Measurements from ENCODE around the gene KCNE4.

The KCNE4 gene, protein sequence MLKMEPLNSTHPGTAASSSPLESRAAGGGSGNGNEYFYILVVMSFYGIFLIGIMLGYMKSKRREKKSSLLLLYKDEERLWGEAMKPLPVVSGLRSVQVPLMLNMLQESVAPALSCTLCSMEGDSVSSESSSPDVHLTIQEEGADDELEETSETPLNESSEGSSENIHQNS

DNA sequence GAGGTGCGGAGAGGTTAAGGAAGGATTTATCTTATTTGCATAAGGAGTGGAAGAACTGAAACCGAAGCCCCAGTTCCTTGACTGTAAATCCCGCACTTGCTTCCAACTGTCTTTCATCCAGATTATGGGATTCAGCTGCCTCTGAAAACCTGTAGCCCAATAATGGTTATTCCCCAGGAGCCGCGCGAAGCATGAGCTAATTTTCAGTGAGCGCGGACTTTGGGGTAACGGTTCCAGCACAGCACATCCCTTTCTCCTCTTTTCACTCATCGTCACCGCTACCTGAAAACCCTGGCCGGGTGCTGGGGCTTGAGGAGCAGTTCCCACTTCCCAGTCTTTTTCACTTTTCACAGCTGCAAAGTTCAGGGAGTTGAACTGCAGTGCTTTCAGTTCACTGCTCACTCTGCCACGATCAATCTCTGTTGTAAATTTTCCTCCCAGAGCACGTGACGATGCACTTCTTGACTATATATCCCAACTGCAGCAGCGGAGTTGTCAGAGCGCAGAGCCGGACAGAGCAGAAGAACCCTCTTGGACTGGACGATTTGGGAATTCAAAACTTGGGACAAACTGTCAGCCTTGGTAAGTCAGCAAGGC, at the start of gene KCNE4:
Gene KCNE4, plus strand, starts transcription at position 498 of the 597 bp plus-strand sequence. CDS start 641 bp downstream, outside the sequence.
- DNase-seq (ENCODE audit: low read depth), result peak; percentile 47

DNA sequence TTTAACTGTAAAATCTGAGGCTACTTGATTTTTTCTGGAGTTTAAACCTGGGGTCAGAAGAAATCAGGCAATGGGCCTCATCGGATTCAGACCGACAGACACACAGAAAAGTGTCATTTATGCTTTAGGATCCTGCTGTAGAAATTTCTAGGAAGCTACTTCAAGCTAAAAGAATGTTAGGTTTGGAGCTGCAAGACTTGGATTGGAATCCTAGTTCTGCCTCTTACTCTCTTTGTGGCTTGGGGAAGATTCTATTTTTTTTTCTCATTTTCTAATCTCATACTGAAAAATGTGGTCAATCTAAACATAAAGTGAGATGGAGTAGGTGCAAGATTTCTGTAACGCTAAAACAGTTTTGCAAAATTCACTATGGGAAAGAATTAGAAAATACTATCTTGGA, 48.8 kb upstream of the KCNE4 start:
- DNase-seq (ENCODE audit: low read depth), result no peak

DNA sequence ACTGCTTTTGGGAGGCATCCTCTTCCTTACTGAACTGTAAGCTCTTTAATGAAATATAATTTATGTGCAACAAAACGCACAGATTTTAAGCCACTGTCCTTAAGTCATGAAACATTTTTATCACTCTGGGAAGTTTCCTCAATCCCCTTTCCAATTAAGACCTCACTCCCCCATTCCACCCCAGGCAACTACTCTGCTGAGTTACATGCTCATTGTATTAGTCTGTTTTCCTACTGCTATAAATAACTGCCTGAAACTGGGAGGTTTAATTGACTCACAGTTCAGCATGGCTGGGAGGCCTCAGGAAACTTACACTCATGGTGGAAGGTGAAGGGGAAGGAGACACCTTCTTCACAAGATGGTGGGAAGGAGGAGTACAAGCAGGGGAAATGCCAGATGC, 46.5 kb upstream of the KCNE4 start:
- DNase-seq (ENCODE audit: low read depth), result no peak

DNA sequence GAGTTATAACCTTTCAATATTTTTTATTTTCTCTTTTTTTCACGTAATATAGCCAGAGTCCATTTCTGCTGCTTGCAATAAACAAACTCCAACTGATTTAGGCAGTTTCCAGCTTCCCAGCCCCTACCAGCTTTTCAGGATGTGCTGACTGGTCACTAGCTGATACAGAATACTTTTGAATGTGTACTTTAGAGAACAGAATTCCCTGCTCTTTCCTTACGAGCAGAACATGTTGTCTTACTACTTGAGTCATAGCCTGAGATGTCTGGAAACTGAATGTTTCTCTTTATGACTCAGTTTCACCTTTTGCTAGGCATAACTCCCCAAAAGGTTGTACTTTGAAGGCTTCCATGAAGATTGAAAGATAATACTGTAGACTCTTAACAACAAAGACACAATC, 44.5 kb upstream of the KCNE4 start:
- DNase-seq (ENCODE audit: low read depth), result no peak

DNA sequence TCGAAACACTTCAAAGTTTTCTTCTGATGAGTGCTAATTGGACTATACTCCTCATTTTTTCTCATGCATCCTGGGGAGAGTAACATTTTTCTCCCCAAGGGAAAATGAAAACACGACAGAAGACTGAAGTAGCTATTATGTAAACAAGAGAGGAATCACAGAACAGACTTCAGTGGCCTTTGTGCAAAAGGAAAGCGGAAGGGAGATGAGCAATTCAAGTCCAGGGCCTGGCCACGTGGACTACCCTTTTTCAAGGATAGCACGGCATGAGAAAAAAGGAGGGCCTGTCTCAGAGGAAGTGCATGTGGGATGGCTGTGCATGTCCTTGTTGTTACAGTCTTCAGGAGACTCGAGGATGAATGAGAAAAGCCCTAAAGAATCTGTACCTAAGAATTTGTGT, 43.8 kb upstream of the KCNE4 start:
- DNase-seq (ENCODE audit: low read depth), result no peak

DNA sequence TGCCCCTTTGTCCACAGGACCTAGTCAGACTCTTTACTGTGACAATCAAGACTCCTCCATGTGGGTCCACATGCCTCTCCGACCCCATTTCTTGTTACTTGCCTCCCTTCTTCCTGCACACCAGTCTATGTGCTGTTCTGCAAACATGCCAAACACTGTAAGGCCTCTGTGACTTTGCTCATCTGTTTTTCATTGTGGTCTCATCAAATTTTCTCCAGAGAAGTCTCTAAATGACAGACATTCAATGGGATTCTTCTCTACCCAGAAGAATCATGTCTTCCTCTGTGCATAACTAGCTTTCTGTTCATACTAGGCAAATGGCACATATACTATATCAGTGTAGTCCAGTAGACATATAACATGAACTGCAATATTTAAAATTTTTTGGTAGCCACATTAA, 43.0 kb upstream of the KCNE4 start:
- no peak for DNase-seq (ENCODE audit: low read depth)

DNA sequence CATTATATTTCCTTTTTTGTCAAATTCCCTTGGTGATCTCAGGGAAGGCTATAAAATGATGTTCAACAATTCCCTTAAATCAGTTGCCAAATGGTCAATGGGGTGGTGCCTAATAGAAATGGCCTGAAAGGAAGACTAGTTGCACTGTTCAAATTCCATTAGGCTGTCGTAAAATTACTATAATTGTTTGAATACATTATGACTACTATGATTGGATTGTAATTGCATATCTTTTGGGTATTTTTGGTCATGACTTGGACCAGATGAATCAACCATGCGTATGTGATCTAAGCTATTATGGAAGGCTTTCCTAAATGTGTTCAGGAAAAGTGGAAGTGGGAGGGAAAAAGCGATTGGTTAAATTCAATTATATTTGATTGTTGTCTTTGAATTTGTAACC, 41.3 kb upstream of the KCNE4 start:
- peak; percentile 27 for DNase-seq (ENCODE audit: low read depth)

DNA sequence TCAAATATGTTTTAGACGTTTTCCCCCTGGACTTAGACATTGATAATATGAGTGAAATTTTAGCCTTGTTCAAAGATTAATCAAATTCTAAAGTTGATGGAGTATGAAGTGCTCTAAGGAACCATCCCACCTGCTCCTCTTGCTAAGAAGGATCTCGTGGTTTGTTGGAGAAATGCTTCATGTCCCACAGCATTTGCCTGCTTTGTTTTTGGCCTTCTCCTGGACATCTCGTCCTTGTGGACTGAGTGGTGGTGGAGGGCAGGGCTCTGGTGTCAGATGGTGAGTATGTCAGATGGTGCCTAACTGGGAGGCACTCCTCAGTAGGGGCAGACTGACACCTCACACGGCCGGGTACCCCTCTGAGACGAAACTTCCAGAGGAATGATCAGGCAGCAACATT, 39.7 kb upstream of the KCNE4 start:
- DNase-seq (ENCODE audit: low read depth), result no peak

DNA sequence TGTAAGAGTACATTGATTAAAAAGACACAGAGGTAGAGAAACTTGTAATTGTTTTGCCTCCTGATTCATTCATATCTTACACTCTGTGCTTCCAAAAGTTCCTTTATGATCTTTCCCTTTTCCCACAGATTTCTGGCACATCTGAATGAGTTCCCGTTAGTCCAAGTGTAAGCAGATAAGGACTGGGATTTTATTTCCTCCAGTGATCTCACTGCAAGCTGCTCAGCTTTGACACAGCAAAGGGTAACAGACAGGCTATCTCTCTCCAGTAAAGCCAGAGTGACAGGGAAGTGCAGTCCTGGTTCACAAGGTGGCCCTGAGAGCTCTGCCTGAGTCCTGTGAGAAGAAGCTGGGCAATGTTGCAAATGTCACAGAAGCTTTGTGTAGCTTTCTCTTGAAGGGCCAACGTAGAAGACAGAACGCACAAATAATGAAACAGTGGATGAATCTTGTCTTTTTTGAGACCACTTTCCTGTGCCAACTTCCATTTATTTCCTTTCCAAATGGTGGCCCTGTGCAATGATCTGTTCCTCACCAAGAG, 32.5 kb upstream of the KCNE4 start:
- DNase-seq (ENCODE audit: low read depth), result no peak

DNA sequence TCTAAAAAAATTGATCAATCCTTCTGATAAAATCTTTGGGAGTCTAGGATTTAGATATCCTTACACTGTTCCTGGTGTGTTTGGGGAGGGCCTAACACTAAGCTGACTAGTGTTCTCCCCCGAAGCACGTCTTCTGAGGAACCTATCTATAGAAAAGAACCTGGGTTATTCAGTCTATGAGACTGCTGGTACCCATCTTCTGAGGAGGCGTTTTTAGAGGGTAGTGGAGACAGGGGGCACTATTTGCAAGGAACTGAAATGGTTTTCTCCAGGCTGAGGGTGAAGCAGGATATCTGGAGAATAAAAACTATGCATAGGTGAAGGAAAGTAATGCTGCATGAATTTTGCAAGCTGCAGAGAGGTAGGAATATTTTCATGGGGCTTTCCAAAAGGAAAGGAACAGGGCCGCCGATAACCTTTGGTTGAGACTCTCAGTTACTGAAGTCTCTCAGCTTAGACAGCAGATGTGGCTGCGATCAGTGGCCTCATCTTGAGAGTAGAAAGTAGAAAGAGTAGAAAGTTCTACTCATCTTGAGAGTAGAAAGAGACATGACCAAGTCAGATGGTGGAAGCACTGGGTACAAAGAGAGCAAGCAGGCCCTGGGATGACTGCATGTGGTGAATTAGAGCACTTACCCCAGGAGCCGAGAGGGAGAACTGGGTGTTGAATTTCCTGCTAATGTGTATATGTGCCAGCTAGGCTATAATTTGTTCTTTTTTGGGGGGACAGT, 31.8 kb upstream of the KCNE4 start:
- no peak for DNase-seq (ENCODE audit: low read depth)

DNA sequence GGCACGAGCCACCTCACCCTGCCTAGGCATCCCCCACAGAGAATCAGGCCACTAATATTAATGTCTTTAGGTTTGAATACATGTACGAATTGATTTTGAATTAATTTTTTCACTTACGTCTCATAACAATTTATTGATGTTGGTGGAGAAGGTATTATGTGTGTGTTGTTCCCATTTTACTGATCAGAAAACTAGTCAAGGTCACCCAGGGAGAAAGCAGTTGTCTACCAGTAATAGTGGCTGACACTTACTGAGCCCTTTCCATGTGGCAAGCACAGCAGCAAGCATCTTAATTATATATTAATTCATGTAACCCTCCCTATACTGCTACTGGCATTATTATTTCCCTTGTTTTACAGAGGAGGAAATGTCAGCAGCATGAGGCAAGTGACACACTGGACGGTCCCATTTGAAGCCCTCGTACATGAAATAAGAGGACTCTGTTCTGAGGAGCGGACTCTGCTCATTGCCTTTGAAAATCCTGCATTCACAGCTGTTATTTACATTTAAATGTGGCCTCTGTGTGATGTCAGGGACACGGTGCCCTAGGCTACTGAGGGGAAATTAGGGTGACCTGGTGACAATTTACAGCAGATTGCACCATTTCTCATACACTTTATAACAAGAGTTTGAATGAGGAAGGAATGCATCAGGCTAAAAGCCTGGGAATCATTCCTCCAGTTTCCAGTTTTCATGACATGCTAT, 30.9 kb upstream of the KCNE4 start:
- DNase-seq (ENCODE audit: low read depth), result no peak

DNA sequence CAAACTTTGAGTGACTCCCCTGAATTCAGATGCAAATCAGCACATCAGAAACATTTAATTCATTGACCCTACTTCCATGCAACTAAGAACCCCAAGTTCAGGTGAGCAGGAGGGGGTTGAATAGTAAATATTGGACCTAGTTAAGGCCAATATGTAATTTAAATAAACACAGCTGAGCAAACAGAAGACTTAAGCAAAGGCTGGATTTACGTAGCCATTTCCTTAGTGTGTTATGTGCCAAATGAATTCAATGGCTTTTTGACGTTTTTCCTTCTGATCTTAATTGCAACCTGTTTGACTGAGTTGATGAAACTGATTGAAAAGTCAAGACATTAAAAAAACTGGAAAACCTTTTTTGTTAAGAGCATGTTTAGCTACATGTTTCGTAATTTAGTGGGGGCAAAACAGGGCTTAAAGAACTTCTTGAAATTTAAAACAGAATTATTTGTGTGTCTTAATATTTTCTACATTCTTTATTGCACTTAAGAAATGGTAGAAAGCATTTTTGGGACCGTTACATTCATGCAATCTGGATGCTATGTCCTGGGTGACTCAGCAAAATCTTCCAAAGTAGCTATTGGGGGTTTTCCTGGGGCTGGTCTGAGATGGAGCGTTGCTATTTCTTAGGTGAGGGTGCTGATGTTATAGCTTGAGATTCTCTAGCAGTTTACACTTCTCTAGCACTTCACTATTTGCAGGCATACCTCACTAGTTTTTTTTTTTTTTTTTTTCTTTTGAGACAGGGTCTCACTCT, 25.5 kb upstream of the KCNE4 start:
- no peak for DNase-seq (ENCODE audit: low read depth)

DNA sequence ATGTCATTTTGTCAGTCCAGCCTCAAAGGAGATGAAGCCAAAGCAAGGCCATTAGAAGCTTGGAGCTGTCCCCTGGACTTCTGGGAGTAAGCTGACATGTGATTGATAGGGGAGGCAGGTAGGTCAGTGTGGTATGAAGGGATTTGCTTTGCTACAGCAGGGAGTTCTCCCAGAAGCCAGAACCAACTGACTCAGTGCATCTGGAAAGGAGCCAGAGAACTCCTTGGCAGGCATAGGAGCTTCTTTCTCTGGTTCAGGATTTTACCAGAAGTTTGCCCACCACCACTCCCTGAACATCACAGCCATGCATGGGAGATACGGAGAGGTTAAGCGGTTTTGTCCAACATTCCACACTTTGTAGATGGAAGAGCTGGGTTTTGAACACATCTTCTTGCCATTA, 24.5 kb upstream of the KCNE4 start:
- DNase-seq (ENCODE audit: low read depth), result no peak

DNA sequence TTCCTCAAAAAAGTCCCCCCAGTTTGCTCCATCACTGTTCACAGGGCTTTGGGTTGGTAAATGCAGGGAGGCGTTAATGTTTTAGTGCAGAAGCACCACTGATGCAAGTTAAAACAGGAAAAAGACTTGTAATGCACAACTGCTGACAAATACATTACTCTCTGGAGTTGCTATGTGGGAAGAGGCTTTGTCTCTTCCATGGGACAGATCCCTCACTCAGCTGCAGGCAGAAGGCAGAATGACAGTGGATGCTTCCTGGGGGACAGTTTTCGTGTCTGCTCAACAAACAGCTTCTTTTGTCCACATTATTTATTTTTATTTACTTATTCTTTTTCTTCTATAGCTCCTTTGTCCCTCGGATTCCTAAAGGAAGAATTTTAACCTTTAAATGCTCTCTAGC, 22.7 kb upstream of the KCNE4 start:
- DNase-seq (ENCODE audit: low read depth), result no peak

DNA sequence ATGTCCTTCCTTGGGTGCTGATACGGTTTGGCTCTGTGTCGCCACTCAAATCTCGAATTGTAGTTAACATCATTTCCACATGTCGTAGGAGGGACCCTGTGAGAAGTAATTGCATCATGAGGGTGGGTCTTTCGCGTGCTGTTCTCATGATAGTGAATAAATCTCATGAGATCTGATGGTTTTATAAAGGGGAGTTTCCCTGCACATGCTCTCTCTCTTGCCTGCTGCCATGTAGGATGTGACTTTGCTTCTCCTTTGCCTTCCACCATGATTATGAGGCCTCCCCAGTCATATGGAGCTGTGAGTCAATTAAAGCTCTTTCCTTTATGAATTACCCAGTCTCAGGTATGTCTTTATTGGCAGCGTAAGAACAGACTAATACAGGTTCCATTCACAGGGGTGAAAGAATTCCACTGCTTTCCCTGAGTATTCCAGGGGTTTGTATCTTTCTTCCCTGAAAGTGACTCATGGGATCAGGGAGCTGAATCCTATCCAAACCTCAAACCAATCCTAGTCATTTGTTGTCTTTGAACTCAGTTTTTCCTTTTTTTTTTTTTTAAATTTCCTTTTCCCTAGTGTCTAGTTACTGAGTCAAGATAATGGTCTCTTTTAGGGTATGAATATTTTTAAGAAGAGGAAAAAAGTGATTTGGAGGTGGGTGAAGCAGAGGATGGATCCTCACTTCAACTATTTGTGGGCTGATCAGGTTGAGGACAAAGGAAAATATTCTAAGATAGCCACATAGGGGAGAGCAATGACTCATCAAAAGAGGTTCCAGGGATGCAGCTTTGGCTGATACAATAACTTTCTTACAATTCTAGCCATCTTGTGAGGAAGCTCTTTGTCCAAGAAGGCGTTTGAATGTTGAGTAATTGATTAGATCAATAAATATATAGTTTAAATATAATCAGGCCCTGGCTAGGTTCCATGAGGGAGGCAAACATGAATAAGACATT, 19.5 kb upstream of the KCNE4 start:
- no peak for DNase-seq (ENCODE audit: low read depth)

DNA sequence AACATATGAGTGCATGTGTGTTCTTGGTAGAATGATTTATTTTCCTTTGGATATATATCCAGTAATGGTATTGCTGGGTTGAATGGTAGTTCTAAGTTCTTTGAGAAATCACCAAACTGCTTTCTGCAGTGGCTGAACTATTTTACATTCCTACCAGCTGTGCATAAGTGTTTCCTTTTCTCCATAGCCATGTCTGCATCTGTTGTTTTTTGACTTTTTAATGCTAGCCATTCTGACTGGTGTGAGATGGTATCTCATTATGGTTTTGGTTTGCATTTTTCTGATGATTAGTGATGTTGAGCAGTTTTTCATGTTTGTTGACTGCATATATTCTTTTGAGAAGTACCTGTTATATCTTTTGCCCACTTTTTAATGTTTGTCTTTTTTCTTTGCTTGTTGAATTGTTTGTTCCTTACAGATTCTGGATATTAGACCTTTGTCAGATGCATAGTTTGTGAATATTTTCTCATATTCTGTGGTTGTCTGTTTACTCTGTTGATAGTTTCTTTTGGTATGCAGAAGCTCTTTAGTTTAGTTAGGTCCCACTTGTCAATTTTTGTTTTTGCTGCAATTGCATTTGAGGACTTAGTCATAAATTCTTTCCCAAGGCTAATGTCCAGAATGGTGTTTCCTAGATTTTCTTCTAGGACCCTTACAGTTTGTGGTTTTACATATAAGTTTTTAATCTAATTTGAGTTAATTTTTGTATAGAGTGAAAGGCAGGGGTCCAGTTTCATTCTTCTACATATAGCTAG, 17.6 kb upstream of the KCNE4 start:
- DNase-seq (ENCODE audit: low read depth), result no peak

DNA sequence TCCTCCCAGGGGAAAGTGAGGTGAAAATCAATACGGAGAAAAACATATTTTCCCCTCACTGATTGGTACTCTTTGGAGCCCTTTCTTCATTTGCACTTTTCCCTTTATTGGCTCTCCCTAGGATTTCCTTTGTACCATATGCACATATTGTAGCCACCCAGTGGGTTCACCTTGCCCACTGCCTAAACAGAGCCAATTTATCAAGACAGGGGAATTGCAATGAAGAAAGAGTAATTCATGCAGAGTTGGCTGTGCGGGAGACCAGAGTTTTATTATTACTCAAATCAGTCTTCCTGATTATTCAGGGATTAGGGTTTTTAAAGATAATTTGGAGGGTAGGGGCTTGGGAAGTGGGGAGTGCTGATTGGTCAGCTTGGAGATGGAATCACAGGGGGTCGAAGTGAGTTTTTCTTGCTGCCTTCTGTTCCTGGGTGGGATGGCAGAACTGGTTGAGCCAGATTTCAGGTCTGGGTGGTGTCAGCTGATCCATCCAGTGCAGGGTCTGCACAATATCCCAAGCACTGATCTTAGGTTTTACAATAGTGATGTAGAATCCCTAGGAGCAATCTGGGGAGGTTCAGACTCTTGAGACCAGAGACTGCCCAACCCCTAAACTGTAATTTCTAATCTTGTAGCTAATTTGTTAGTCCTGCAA, 15.1 kb upstream of the KCNE4 start:
- DNase-seq (ENCODE audit: low read depth), result no peak

DNA sequence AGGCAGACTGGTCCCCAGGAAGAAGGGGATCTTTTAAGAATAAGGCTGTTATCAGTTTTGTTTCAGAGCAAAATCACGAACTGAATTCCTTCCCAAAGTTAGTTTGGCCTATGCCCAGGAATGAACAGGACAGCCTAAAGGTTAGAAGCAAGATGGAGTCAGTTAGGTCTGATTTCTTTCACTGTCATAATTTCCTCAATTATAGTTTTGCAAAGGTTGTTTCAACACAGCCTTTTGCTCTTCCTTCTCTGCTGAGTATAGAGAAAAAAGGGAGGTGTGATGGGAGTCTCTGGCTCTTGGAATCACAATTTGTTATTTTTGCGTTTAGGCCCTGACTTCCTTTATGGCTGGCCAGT, 14.6 kb upstream of the KCNE4 start:
- no peak for DNase-seq (ENCODE audit: low read depth)

DNA sequence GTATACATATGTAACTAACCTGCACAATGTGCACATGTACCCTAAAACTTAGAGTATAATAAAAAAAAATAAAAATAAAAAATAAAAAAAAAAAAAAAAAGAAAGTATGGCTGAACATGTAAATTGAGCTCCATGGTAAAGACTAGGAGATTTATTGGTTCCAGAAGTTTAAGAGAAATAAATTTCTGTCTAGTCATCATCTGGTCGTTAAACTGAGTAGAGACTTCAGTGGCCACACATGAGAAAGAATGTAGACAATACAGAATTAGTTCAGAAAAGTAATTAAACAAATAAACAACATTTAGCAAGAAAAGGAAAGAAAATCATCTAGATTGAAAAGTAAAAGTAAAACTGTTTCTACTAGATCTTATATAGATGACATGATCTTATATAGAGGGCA, 12.4 kb upstream of the KCNE4 start:
- DNase-seq (ENCODE audit: low read depth), result no peak

DNA sequence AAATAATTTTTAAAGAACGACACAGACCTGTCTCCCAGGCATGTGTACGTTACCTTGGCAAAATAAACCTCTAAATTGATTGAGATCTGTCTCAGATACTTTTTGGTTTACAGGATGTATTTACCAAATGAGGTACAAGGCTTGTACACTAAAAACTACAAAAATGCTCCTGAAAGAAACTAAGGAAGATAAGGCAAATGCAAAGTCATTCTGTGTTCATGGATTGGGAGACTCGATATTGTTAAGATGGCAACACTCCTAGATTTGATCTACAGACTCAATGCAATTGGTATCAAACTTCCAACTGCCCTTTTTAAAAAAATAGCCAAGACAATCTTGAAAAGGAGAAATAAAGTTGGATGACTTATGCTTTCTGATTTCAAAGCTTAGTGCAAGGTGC, 11.5 kb upstream of the KCNE4 start:
- no peak for DNase-seq (ENCODE audit: low read depth)
